Stimulated activated CD8-positive, alpha-beta memory T cell treated with anti-CD3 and anti-CD28 coated beads, Interleukin-15, amount 100 ng/mL, for 48 hours (primary cell): ENCODE data around the gene VWA3B.

Experiments
- DNase-seq, 2 donors: peaks; one replicate each; pipeline ENCODE4 v3.0.0-alpha.2; 2020; ENCODE audit warnings: low read depth in 2 of 2

Gene VWA3B

GRCh38 chr2:98172150-98172765 is 85.3 kb downstream of the VWA3B start:
- no peak for DNase-seq

GRCh38 chr2:98172951-98173350 is 86.0 kb downstream of the VWA3B start:
- no peak for DNase-seq

GRCh38 chr2:98175811-98176210 is 88.8 kb downstream of the VWA3B start:
- no peak for DNase-seq

GRCh38 chr2:98177286-98177685 is 90.3 kb downstream of the VWA3B start:
- DNase-seq, result no peak

GRCh38 chr2:98177986-98178385 is 91.0 kb downstream of the VWA3B start:
- DNase-seq, result no peak

- DNase-seq, result no peak
Measured at GRCh38 chr2:98180456-98180855, 93.5 kb downstream of the VWA3B start.

GRCh38 chr2:98181346-98181745 is 94.4 kb downstream of the VWA3B start:
- no peak for DNase-seq

GRCh38 chr2:98185801-98186200 is 98.8 kb downstream of the VWA3B start:
- DNase-seq, result no peak

- no peak for DNase-seq
Measured at GRCh38 chr2:98187194-98187593, 100.2 kb downstream of the VWA3B start.

GRCh38 chr2:98188351-98189046 is 101.5 kb downstream of the VWA3B start:
- no peak for DNase-seq

GRCh38 chr2:98191883-98192282 is 104.9 kb downstream of the VWA3B start:
- no peak for DNase-seq

- DNase-seq, result no peak
Measured at GRCh38 chr2:98201576-98201975, 114.6 kb downstream of the VWA3B start.

GRCh38 chr2:98205889-98206288 is 118.9 kb downstream of the VWA3B start:
- DNase-seq, result no peak

- no peak for DNase-seq
Measured at GRCh38 chr2:98212092-98213000, 125.4 kb downstream of the VWA3B start.

- no peak for DNase-seq
Measured at GRCh38 chr2:98216616-98217015, 129.6 kb downstream of the VWA3B start.

- no peak for DNase-seq
Measured at GRCh38 chr2:98219152-98219551, 132.2 kb downstream of the VWA3B start.

- DNase-seq, result no peak
Measured at GRCh38 chr2:98233941-98234340, 147.0 kb downstream of the VWA3B start.

- DNase-seq, result no peak
Measured at GRCh38 chr2:98234776-98235175, 147.8 kb downstream of the VWA3B start.

- DNase-seq, result no peak
Measured at GRCh38 chr2:98236935-98237334, 150.0 kb downstream of the VWA3B start.

- DNase-seq, result no peak
Measured at GRCh38 chr2:98240786-98241398, 153.9 kb downstream of the VWA3B start.

GRCh38 chr2:98241592-98241991 is 154.6 kb downstream of the VWA3B start:
- no peak for DNase-seq

- no peak for DNase-seq
Measured at GRCh38 chr2:98242003-98242402, 155.0 kb downstream of the VWA3B start.
